Liver (tissue), 3 donors: ENCODE measurements around the gene MMEL1.

Experiments
- CTCF ChIP-seq: fragments of 150-350 bp; IDR thresholded peaks from 2 replicates; pipeline ENCODE4 v1.5.1; 2017; ENCODE audit warnings: improper control_type of control experiment, low read depth, low read length; ENCODE audit not compliant: missing input control
- EGR1 ChIP-seq, 2 donors: IDR thresholded peaks; 2 replicates each; pipeline ENCODE4 v1.6.1; 2016 to 2018; ENCODE audit warnings: antibody characterized with exemption in 2 of 2, low read depth in 2 of 2
- GABPA ChIP-seq, 2 donors: IDR thresholded peaks in 1 of 2; conservative IDR thresholded peaks in 1 of 2; 2 replicates each; pipeline ENCODE4 v1.6.1; 2016; ENCODE audit warnings: antibody characterized with exemption in 2 of 2, mild to moderate bottlenecking in 1 of 2, moderate library complexity in 1 of 2
- RAD21 ChIP-seq, 2 donors: IDR thresholded peaks; 2 replicates each; pipeline ENCODE4 v1.6.1; 2016; ENCODE audit warnings: antibody characterized with exemption in 2 of 2, mild to moderate bottlenecking in 2 of 2
- RXRA ChIP-seq, 2 donors: IDR thresholded peaks; 2 replicates each; pipeline ENCODE4 v1.6.1; 2017 to 2018; ENCODE audit warnings: antibody characterized with exemption in 2 of 2, mild to moderate bottlenecking in 1 of 2
- SP1 ChIP-seq: IDR thresholded peaks from 2 replicates; pipeline ENCODE4 v1.6.1; 2018; ENCODE audit warnings: antibody characterized with exemption, mild to moderate bottlenecking
- TAF1 ChIP-seq: conservative IDR thresholded peaks from 2 replicates; pipeline ENCODE4 v1.6.1; 2016; ENCODE audit warnings: antibody characterized with exemption, mild to moderate bottlenecking
- donor health status: healthy.
- donor health status: healthy.

GRCh38 chr1:2607641-2608091 is 25.1 kb downstream of the MMEL1 start:
- TF ChIP-seq CTCF (no peak), RAD21 (IDR thresholded peaks at IDR 0.05) (no peak), GABPA (IDR thresholded peaks at IDR 0.05 in 1 of 2, conservative IDR thresholded peaks at IDR 0.05 in 1 of 2) (no peak), SP1 (no peak), TAF1 (no peak), EGR1 (IDR thresholded peaks at IDR 0.05; ENCODE audit: low read depth in 2 of 2) (no peak), RXRA (IDR thresholded peaks at IDR 0.05) (no peak)
